Neural cell (in vitro differentiated cells): ENCODE data around the gene SLC49A4.

Experiments used
- CTCF ChIP-seq: fragments of 450-650 bp; IDR thresholded peaks from 2 replicates; pipeline ENCODE4 v1.5.1; 2014; ENCODE audit warnings: antibody characterized with exemption, mild to moderate bottlenecking, moderate library complexity; ENCODE audit not compliant: poor library complexity, severe bottlenecking
- EP300 ChIP-seq: fragments of 450-650 bp; conservative IDR thresholded peaks from 2 replicates; pipeline ENCODE4 v1.6.1; 2014; ENCODE audit warnings: antibody characterized with exemption, mild to moderate bottlenecking, moderate library complexity; ENCODE audit not compliant: poor library complexity, severe bottlenecking
- EZH2 ChIP-seq: fragments of 200-600, 300-800 bp; shearing (Covaris generic), sonication (generic); IDR thresholded peaks from 2 replicates; pipeline ENCODE4 v1.6.1; 2014; ENCODE audit warnings: antibody characterized with exemption, low read length, borderline replicate concordance, mild to moderate bottlenecking; ENCODE audit not compliant: insufficient read depth, poor library complexity, severe bottlenecking
- MXI1 ChIP-seq: fragments of 450-650 bp; conservative IDR thresholded peaks from 2 replicates; pipeline ENCODE4 v1.6.1; 2014; ENCODE audit warnings: antibody characterized with exemption, mild to moderate bottlenecking; ENCODE audit not compliant: poor library complexity, severe bottlenecking
- POLR2AphosphoS5 ChIP-seq: IDR thresholded peaks from 2 replicates; pipeline ENCODE4 v1.6.1; 2012
- REST ChIP-seq: IDR thresholded peaks from 2 replicates; pipeline ENCODE4 v1.6.1; 2012; ENCODE audit warnings: borderline replicate concordance
- SMC3 ChIP-seq: fragments of 450-650 bp; conservative IDR thresholded peaks from 2 replicates; pipeline ENCODE4 v1.6.1; 2014; ENCODE audit warnings: antibody characterized with exemption, mild to moderate bottlenecking, moderate library complexity; ENCODE audit not compliant: poor library complexity

GRCh38 chr3:122777563-122777962 is 17.3 kb upstream of the SLC49A4 start:
- TF ChIP-seq CTCF (no peak), EZH2 (no peak), SMC3 (no peak), REST (no peak), MXI1 (no peak), POLR2AphosphoS5 (no peak), EP300 (no peak)
